Stimulated activated CD4-positive, alpha-beta T cell treated with anti-CD3 and anti-CD28 coated beads, TNF-alpha, amount 100 ng/mL, for 1 hour (primary cell): ENCODE measurements around the gene SLU7.
A peak's percentile ranks its signal among the peaks of the same experiment; 100 is the strongest.

Experiments
- DNase-seq, 3 donors: peaks; one replicate each; pipeline ENCODE4 v3.0.0-alpha.2; 2020; ENCODE audit warnings: low read depth in 3 of 3, low spot score in 1 of 3

Gene SLU7

DNA sequence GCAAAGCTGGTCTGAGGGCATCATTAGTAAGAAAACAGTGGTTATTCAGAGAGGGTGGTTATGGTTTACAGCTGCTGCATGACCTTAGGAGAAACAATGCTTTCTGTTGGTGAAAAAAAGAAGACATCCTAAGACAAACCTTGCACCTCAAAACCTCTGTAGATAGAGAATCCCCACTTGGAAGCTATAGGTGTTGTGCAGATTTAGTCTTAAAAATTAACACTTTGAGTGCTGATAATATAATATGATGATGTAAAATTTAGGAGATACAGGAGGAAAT lies 1.4 kb upstream of the SLU7 start:
- no peak for DNase-seq

GRCh38 chr5:160419458-160420330 lies 813 bp upstream of the SLU7 start:
- no peak for DNase-seq

DNA sequence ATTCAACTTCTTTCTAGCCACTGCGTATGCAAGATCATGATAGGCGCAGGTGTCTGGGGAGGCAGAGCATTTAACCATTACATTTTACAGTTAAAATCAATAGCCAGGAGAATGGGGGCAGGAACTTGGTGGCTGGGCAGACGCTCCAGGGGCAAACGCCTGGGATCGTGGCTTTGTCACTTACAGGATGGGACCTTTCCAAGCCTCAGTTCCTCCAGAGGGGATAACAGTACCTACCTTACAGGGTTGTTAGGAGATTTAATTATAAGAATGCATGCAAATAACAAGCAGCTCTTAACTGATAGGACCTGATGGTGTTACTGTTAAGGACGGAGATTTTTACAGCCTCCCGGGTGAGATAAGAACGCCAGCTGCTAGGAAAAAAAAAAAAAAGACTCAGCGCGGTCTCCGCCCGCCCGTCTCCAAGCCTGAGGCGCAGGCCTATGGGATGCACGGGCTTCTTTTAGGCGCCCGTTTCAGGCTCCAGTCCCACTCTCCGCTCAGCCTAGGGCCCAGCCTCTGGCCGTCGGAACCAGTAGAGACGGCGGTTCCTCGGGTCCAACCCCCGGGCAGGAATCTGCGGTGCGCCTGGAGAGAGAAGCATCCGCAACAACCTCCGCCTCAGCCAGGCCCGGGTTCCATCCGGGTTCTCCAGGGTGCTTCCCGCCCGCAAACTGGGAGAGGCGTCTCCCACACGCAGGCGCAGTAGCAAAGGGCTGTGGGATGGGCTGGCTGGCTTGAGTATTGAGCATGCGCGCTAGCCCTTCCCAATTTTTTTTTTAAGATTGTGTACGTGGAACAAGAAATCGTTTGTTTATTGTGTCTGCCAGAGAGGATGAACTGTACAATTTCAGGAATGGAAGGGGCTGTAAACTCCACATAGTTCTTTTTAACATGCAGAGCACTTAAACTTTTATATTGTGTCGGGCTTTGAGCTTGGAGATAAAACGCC lies 19.2 kb downstream of the SLU7 start, which contains the start of gene FAM200C:
Gene FAM200C (minus strand): TSS at position 653 of the 952 bp plus-strand sequence. CDS start 4,564 bp downstream, outside the sequence.
- peak; percentile 29 to 31 (median 31) for DNase-seq

DNA sequence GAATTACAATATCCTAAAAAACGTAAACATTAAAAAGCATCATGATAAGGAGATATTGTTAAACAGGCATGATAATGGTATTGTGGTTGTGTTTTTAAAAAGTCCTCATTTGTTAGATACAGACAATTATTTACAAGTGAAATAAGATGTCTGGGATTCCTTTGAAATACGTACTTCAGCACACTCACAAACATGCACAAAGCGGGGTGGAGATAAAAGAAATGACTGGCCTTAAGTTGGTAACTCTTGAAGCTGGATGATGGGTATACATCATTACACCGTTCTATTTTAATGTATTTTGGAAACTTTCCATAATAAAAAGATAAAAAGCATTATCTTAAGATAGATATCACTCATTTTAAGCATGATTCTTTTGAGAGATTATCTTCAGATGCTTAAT lies 20.1 kb downstream of the SLU7 start:
- no peak for DNase-seq

GRCh38 chr5:160397492-160397891 lies 21.4 kb downstream of the SLU7 start:
- DNase-seq = no peak

DNA sequence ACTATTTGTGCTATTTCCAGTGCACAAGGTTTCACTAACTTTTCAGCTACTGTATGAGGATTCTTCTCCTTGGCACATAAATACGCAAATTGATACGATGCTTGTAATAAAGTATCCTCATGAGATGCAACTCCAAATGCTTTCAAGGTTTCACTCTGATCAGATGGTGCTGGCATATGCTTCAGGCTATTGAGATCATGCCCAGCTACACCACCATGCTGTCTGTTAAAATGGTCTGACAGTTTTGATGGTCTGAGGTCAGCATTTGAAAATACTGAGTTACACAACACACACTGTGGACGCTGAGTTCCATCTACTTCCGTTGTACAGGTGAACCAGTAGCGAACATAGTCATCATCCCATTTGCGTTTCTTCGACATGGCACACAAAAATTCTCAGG lies 23.8 kb downstream of the SLU7 start:
- no peak for DNase-seq

DNA sequence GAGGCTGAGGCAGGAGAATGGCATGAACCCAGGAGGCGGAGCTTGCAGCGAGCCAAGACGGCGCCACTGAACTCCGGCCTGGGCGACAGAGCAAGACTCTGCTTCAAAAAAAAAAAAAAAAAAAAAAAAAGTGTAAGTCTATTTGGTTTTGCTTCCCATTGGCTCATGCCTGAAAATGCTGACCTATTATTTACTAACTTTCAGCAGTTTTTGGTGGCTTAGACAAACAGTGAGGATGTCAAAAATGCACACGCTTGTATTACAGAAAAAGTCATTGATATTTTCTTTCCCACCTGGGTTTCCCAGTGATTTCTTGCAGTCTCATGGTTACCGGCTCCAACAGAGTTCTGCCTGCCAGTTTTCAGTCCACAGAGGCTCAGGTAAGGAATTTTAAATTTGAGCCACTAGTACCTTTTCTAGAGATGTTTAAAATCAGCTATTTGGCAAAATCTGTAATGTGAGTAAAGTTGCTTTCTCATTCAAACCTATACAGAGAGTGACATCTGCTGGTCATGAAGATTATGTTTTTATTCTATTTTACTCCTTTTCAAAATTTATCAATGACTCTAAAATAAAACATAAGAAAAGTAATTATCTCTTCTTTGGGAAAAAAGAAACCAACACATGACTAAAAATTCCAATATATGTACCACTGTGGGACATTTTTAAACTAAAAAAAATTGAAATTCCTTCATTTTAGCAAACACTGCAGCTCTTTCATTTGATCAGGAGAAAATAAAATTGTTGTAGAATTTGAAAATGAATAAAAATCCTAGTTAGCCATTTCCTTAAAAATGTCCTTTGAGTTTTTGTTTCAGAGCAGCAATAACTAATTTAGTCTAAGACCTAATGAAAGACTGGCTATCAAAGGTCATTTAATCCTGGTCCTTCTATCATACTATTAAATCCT lies 27.8 kb downstream of the SLU7 start:
- DNase-seq = no peak

- no peak for DNase-seq
Observed at GRCh38 chr5:160387445-160387844, 31.4 kb downstream of the SLU7 start.

DNA sequence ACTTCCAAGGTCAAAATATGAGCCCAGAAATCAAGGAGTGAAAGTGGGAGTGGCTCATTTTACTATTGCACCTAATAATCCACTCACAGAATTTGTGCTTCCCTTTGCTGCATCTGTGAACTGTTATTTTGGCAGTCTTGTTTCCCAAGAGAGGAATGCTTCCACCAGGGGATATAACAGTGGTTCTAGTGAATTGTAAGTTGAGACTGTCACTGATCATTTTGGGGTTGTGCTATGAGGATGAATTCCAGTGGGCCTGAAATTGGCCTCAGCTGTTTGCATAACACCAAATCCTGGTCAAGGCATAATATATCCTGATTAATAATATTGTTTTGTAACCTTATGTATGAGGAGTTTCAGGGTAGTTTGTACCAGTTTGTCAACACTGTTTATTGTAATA lies 33.4 kb downstream of the SLU7 start:
- no peak for DNase-seq

DNA sequence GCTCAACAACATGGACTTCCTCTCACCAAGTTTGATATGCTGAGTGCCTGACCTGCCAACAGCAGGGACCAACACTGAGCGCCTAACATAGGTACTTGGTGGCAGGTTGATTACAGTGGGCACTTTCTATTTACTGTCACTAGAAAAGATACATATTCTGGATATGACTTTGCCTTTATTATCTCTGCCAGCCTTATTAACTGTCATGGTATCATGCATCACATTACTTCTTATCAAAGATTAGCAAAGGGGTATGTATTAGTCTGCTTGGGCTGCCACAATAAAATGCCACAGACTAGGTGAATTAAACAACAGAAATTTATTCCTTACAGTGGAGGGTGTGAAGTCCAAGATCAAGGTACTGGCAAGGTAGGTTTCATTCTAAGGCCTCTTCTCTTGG lies 34.2 kb downstream of the SLU7 start:
- DNase-seq = no peak

GRCh38 chr5:160382346-160382745 lies 36.5 kb downstream of the SLU7 start:
- no peak for DNase-seq

DNA sequence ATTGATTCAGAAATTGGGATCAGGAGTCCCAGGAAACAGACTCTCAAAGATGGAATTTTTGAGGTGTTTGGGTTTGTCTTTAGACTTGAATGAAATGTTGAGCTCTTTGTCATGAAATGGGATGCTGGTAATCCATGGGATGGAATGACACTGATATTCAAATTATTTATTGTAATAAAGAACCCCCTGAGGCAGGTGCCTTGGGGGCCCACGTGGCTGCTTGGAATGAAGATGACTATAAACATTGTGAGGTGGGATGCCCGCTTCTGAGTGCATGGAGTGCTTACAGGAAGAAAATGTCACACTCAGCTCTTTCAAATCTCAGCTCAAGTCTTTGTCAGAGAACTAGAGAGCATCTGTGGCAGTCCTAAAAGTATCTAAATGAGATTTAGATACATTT lies 38.8 kb downstream of the SLU7 start:
- no peak for DNase-seq

GRCh38 chr5:160379511-160379910 lies 39.4 kb downstream of the SLU7 start:
- DNase-seq = no peak

DNA sequence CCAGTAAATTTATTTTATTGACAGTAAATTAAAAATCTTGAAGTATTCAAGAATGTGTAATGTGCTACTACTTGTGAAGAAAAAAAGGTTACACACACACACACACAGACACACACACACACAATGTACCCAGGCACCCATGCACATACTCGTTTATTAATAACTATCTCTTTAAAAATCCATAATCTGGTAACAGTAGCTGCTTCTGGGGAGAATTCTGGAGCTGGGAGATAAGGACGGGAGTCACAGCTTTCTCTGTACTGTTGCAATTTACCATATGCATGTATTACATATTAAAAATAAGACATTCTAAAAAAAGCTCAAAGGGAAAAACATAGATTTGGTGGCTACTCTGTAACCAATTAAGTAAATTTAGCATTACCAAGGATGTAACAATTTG lies 40.6 kb downstream of the SLU7 start:
- no peak for DNase-seq

DNA sequence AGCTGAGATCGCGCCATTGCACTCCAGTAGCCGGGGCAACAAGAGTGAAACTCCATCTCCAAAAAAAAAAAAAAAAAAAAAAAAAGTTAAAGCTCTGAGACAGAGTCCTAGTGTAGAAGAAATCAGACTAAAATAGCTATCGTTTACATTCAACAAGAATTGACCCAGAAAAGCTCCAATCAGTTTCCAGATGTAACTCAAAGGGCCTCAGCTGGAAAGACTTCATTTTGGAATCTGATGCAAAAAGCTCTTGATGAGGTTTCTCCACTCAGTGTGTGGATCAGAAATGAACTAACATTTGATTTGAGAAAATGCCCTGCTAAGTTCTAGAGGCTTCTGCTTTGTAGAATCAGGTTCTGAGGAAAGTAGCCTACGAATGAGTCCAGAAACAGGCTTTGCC lies 41.2 kb downstream of the SLU7 start:
- no peak for DNase-seq

- DNase-seq = no peak
Observed at GRCh38 chr5:160376416-160376815, 42.5 kb downstream of the SLU7 start.

- DNase-seq = no peak
Observed at GRCh38 chr5:160375701-160376100, 43.2 kb downstream of the SLU7 start.

DNA sequence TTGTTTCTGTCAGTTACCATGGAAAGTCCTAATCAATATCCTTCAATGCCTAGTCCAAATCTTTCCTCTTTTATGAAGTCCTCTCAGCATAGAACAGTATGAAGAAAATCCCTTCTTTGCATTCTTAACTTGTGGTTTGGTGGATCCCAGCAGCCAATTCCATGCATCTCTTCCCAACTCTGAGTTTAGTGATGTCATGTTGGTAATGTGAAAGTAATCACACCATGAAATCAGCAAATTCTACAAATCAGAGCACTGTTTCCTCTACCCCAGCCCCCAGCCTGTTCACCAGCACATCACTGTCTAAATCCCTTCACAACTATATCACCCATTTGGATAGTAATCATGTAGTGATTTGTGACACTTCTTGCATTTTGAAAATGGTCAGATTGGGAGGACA lies 43.7 kb downstream of the SLU7 start:
- no peak for DNase-seq

DNA sequence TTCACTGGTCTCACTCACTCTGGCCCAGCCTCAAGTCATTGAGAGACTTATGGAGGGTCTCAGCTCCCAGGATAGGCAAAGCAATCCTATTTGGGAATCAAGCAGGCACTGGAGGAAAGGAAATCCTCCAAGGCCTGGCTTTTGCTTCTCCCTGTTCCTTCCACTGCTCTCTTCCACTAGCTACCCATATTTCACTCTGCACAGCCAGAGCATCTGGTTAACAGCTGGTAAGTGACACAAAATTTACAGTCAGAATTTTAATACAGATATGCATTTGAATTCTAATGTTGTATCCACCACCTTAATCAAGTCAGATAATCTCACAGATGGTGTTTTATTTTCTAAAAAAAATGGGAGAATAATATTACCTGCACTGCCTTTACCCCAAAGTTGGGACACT lies 47.6 kb downstream of the SLU7 start:
- no peak for DNase-seq

GRCh38 chr5:160370713-160371034 lies 48.2 kb downstream of the SLU7 start:
- no peak for DNase-seq

DNA sequence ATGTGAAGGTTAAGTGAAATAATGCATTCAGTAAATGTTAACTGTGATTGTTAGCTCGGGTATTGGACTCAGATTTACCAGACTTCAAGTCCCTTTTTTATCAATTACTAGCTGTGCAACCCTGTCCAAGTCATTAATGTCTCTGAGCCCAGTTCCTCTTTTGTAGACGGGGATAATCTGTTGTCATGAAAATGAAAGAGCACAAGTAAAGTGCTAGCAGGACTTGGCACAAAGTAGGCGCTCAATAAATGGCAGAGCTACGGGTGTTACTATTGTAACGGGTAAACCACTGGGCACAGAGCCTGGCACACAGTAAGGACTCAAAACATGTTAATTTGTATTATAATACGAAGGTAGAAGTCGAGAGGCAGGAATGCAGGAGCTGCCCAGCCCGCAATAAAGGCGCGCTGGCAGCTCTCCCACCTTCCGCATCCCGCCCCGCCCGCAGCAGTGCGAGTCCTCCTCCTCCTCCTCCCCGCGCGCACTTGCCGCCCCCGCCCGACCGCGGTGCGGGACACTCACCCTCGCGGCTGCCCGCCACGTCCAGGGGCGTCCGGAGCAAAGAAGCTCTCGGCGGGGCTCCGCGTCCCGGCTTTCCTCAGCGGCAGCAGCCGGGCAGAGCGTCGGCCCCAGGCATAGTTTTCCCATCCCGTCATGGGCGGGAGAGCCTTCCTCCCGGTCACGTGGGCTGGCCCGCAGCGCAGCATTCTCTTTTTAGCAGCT lies 48.7 kb downstream of the SLU7 start, which contains the start of gene C1QTNF2:
Gene C1QTNF2 (minus strand): TSS at position 637 of the 723 bp plus-strand sequence. CDS start 15,615 bp downstream, outside the sequence.
- DNase-seq = no peak
